ENCODE data around the gene FOXS1. TPM values are rescaled to one million over a fixed set of nuclear protein-coding genes. Genes with fewer than 3 reads are reported as not detected.

Gene FOXS1
- total RNA-seq, 1 experiment from 2014 or later, result 0.24 TPM

Other genes with a start within 250 kb of the FOXS1 start
- 315 and 437 TPM in 2 replicates for gene ID1, start 240.3 kb downstream of the FOXS1 start, total RNA-seq (2014; rRNA removed; shearing (Covaris generic))
- not detected in 2 replicates for gene COX4I2, start 207.7 kb downstream of the FOXS1 start, total RNA-seq (2014; rRNA removed; shearing (Covaris generic))
- gene BCL2L1, start 122.7 kb downstream of the FOXS1 start, total RNA-seq (2014; rRNA removed; shearing (Covaris generic)), result 71.8 and 86.4 TPM in 2 replicates
- 293 and 312 TPM in 2 replicates for gene TPX2, start 106.3 kb downstream of the FOXS1 start, total RNA-seq (2014; rRNA removed; shearing (Covaris generic))
- gene MYLK2, start 26.2 kb downstream of the FOXS1 start, total RNA-seq (2014; rRNA removed; shearing (Covaris generic)), result 0.36 and 0.59 TPM in 2 replicates
- gene DUSP15, start 24.9 kb upstream of the FOXS1 start, total RNA-seq (2014; rRNA removed; shearing (Covaris generic)), result not detected in 2 replicates
- gene TTLL9, start 25.0 kb upstream of the FOXS1 start, total RNA-seq (2014; rRNA removed; shearing (Covaris generic)), result not detected in 2 replicates
- gene PDRG1, start 106.4 kb upstream of the FOXS1 start, total RNA-seq (2014; rRNA removed; shearing (Covaris generic)), result 11.2 and 12.7 TPM in 2 replicates
- gene XKR7, start 122.5 kb upstream of the FOXS1 start, total RNA-seq (2014; rRNA removed; shearing (Covaris generic)), result not detected in 2 replicates
- gene CCM2L, start 164.8 kb upstream of the FOXS1 start, total RNA-seq (2014; rRNA removed; shearing (Covaris generic)), result not detected in 2 replicates
- gene HCK, start 206.6 kb upstream of the FOXS1 start, total RNA-seq (2014; rRNA removed; shearing (Covaris generic)), result not detected in 2 replicates

All from RPMI7951 (cell line).